Endothelial cell (in vitro differentiated cells): ENCODE data around the gene KIAA0930. TPM values are rescaled to one million over a fixed set of nuclear protein-coding genes. Genes with fewer than 3 reads are reported as not detected.

Source experiments
- DNase-seq: peaks from one replicate; pipeline ENCODE4 v3.0.0; 2021; ENCODE audit warnings: low spot score
- H3K27ac Mint-ChIP-seq: one replicate; pipeline ENCODE4 v1.8.0; 2021; ENCODE audit warnings: mixed read lengths, inconsistent platforms; ENCODE audit not compliant: unreplicated experiment
- H3K27me3 Mint-ChIP-seq: one replicate; pipeline ENCODE4 v1.8.0; 2021; ENCODE audit warnings: mild to moderate bottlenecking, moderate library complexity, mixed read lengths, inconsistent platforms; ENCODE audit not compliant: unreplicated experiment
- H3K36me3 Mint-ChIP-seq: one replicate; pipeline ENCODE4 v1.8.0; 2021; ENCODE audit warnings: mild to moderate bottlenecking, low read depth, mixed read lengths, inconsistent platforms; ENCODE audit not compliant: unreplicated experiment
- H3K4me1 Mint-ChIP-seq: one replicate; pipeline ENCODE4 v1.8.0; 2021; ENCODE audit warnings: mild to moderate bottlenecking, mixed read lengths, inconsistent platforms; ENCODE audit not compliant: unreplicated experiment
- H3K4me3 Mint-ChIP-seq: one replicate; pipeline ENCODE4 v1.8.0; 2021; ENCODE audit warnings: mild to moderate bottlenecking, mixed read lengths, inconsistent platforms; ENCODE audit not compliant: unreplicated experiment
- H3K9me3 Mint-ChIP-seq: one replicate; pipeline ENCODE4 v1.8.0; 2021; ENCODE audit warnings: mixed read lengths, inconsistent platforms; ENCODE audit not compliant: unreplicated experiment
- total RNA-seq: library from RNA; stranded (reverse); fragmentation: NEBNext Ultra II Directional; extraction: Animal tissue kit (Norgen Biotek cat#: 25700); gene quantifications from one replicate; pipeline ENCODE4 v1.2.1, GENCODE V29; 2021; ENCODE audit not compliant: unreplicated experiment
- TF ChIP-seq, protein P1 (sequence below): fragments of 200-600 bp; sonication (generic); IDR thresholded peaks from one replicate; pipeline ENCODE4 v1.5.0; 2021; ENCODE audit warnings: antibody characterized with exemption; ENCODE audit not compliant: unreplicated experiment

Gene KIAA0930
- total RNA-seq, 1 donor from 2014 or later: 18.7 TPM

DNA sequence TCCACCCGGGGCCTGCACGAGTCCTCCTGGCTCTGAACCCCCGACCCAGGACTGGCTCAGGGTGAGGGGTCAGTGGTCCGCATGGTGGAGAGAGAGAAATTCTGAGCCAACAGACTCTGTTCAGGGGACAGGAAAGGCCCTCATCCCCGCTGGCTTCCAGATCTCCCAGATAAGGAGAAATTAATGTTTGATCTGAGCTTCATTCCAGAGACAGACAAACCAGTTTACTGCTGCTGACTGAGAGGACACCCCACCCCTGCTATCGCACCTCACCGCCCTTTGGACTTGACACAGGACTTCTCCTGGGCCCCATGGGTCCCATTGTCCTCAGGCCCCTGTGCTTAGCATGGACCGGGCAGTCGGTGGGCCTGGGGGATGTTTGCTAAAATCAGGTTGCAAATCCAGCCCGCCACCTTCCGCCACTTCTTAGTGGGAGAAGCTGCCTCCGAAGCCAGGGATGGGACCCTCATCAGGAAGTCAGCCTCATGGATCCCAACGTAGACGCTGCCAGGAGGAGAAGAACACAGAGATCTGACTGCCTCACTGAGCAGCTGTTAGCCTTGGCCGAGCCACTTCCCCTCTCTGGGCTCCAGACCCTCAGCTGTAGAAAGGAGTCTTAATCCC lies 32.9 kb upstream of the KIAA0930 start:
- TF ChIP-seq, protein P1, sequence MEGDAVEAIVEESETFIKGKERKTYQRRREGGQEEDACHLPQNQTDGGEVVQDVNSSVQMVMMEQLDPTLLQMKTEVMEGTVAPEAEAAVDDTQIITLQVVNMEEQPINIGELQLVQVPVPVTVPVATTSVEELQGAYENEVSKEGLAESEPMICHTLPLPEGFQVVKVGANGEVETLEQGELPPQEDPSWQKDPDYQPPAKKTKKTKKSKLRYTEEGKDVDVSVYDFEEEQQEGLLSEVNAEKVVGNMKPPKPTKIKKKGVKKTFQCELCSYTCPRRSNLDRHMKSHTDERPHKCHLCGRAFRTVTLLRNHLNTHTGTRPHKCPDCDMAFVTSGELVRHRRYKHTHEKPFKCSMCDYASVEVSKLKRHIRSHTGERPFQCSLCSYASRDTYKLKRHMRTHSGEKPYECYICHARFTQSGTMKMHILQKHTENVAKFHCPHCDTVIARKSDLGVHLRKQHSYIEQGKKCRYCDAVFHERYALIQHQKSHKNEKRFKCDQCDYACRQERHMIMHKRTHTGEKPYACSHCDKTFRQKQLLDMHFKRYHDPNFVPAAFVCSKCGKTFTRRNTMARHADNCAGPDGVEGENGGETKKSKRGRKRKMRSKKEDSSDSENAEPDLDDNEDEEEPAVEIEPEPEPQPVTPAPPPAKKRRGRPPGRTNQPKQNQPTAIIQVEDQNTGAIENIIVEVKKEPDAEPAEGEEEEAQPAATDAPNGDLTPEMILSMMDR: no peak
- DNase-seq: no peak
- Mint-ChIP-seq H3K4me1 (peaks cover 3% of the 10 kb centered on the region), H3K9me3 (no peaks in the 10 kb centered on the region), H3K4me3 (no peak overlapping the region), H3K27ac (no peak overlapping the region), H3K27me3 (peaks cover 9% of the 10 kb centered on the region), H3K36me3 (peaks cover 4% of the 10 kb centered on the region)

DNA sequence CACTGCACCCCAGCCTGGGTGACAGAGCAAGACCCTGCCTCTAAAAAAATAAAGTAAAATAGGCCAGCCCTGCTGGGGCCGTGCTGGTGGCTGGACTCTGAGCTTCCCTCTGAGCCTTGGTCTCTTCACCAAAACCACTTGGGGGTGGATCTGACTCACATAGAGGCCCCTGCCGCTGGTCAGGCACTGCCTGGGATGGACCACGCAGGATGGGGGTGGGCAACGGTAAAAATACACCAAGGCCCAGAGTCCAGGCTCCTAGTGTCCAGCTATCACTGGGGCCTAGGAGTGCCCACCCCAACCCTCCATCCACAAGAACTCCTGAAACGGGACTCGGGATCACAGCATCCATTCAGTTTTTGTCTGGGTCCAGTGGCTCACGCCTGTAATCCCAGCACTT lies 31.8 kb upstream of the KIAA0930 start:
- H3K4me3 Mint-ChIP-seq: no peak overlapping the region
- no peaks in the 10 kb centered on the region for H3K4me1 Mint-ChIP-seq
- no peaks in the 10 kb centered on the region for H3K9me3 Mint-ChIP-seq
- H3K27me3 Mint-ChIP-seq: peaks cover 6% of the 10 kb centered on the region
- no peak overlapping the region for H3K27ac Mint-ChIP-seq
- peaks cover 4% of the 10 kb centered on the region for H3K36me3 Mint-ChIP-seq
- no peak for DNase-seq
- TF ChIP-seq, protein P1: no peak

DNA sequence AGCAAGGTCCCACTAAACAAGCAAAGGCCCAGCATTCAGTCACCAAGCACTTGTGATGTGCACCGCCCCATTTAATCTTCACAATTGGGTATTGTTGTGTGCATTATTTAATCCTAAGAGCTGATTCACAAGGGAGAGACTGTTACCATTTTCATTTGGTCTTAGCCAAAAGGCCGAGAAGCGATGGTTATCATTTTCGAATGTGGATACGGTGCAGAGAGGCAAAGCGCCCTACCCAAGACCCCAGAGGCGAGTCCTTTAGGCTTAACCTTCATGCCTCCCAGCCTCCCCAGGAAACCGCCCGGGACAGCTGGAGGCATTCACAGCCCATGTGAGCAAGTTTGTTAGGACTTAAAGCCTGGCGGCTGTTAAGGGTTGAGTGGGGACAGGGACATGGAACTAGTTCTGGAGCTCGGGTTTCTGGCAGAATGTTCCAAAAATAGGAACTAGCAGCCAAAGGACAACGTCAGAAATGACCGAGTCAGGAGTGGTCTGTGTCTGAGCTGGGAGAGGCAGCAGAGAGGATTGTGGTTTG lies 31.0 kb upstream of the KIAA0930 start:
- no peak overlapping the region for H3K27ac Mint-ChIP-seq
- H3K36me3 Mint-ChIP-seq: peaks cover 4% of the 10 kb centered on the region
- TF ChIP-seq, protein P1: no peak
- DNase-seq: no peak
- no peaks in the 10 kb centered on the region for H3K9me3 Mint-ChIP-seq
- no peak overlapping the region for H3K4me3 Mint-ChIP-seq
- no peaks in the 10 kb centered on the region for H3K4me1 Mint-ChIP-seq
- peaks cover 6% of the 10 kb centered on the region for H3K27me3 Mint-ChIP-seq

DNA sequence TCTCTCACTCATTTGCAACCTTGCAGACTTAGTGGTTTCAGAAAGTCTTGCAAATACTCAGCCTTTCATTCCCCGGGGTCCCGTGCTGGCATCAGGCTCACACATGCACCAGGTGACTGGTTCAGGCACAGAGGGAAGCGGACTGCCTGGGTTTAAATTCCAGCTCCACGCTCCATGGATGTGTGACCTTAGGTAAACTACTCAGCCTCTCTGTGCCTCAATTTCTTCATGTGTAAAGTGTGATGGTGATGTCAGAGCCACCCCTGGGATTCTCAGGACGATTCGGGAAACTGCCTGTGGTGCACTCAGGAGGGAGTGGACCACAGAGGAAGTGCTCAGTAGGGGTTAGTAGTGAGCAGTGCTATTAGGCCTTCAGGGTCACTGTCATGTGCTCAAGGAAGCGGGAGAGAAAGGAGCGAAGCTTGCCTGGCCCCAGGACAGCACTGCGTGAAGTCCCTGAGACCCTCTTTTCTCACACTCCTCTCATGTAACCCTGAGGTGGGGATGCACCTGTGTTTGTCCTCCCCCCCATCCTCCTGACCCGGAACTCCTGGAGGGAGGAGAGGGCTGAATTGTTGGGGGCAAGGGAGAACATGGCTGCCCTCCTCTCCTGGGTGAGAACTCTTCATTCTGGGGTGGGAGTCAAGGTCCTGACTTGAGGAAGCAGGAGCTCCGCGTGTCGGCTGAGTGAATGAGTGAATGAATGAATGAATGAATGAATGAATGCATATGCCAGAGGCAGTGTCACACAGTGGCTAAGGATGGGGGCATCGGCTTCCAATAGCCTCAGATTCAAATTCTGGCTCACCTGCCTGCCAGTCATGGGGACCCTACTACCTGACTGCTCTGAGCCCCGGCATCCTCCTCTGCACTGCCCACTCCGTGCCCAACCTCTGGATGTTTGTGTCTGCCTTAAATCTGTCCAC lies 29.7 kb upstream of the KIAA0930 start:
- no peak for DNase-seq
- peaks cover 4% of the 10 kb centered on the region for H3K36me3 Mint-ChIP-seq
- H3K4me1 Mint-ChIP-seq: no peaks in the 10 kb centered on the region
- no peak overlapping the region for H3K4me3 Mint-ChIP-seq
- no peak overlapping the region for H3K27ac Mint-ChIP-seq
- H3K9me3 Mint-ChIP-seq: no peaks in the 10 kb centered on the region
- TF ChIP-seq, protein P1: no peak
- H3K27me3 Mint-ChIP-seq: peaks cover 6% of the 10 kb centered on the region
